Measurements from ENCODE around the gene GZMA. TPM values are rescaled to one million over a fixed set of nuclear protein-coding genes. Genes with fewer than 3 reads are reported as not detected.
A peak's percentile ranks its signal among the peaks of the same experiment; 100 is the strongest.
"Not testable (repeated sequence)": the region's sequence is repeated elsewhere in the genome, so short reads cannot be mapped to it uniquely, and the experiment has no call there.

Gene GZMA
- total and polyA plus RNA-seq, 3 experiments from 2014 or later = 13.3 to 1,138 (median 15.1) TPM

DNA sequence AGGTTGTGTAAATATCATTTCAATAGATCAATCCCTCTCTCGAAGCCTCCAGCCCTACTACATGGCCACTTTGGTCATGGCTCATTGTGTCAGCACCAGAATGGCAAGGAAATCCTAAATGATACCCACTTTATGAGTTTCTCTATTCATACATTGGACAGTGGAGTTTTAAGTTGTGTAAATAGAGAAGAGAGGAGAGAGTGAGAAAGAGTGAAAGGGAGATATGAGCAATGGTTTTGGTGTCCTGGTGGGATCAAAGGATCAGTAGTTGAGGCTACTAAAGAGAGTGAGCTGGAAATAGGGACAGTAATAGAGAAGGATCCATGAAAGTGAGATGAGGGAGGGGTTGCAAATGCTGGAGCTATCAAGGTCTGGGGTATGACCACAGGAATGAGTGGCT, 31.5 kb upstream of the GZMA start:
- Histone ChIP-seq H3K27me3 (ENCODE audit: insufficient read depth, low read length, poor library complexity, severe bottlenecking) (no peaks in the 10 kb centered on the region), H3K4me3 (ENCODE audit: low read length) (no peak overlapping the region), H3K27ac (ENCODE audit: low read depth, low read length) (no peak overlapping the region), H3K9me3 (ENCODE audit: low read length) (no peaks in the 10 kb centered on the region), H3K4me1 (ENCODE audit: insufficient read depth, low read length) (peaks cover 34% of the 10 kb centered on the region), H3K36me3 (ENCODE audit: insufficient read depth, low read length) (no peaks in the 10 kb centered on the region)
- H3K27ac Mint-ChIP-seq = peak overlapping the region in 3 of 8 donors; percentile 12 to 21 (median 14)
- H3K4me3 Mint-ChIP-seq = peak overlapping the region in 1 of 7 donors; percentile 1
- H3K9me3 Mint-ChIP-seq = peaks cover 0 to 2% (median 0%) of the 10 kb centered on the region in 5 donors
- POLR2A ChIA-PET = no interaction called here
- H3K36me3 Mint-ChIP-seq = peaks cover 0 to 9% (median 5%) of the 10 kb centered on the region in 3 donors
- H3K4me1 Mint-ChIP-seq = peaks cover 43 to 65% (median 64%) of the 10 kb centered on the region in 3 donors
- CTCF ChIA-PET = interaction anchor here (0.7 to 1.6 kb wide), 2 partner anchors 9 to 34 kb away, joined by 3 read pairs; no protein-coding TSS in a partner anchor
- DNase-seq = no peak
- H3K27me3 Mint-ChIP-seq = no peaks in the 10 kb centered on the region

DNA sequence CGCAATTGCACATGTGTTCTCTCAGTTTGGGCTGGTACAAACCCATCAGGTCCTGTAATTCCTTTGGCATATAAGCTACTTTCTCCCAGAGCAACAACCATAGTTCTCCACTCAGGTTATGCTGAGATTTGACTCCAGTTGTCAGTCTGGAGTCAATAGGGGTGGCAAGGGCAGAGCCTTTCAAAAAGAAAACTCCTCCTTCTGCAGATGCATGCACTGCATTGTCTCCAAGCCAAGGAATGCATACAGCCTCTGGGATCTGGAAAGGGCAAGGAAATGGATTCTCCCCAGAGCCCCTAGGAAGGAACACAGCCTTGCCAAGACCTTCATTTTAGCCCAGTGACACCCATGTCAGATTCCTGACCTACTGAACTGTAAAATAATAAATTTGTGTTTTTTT, 31.0 kb upstream of the GZMA start:
- no peak overlapping the region for H3K4me3 ChIP-seq (ENCODE audit: low read length)
- DNase-seq = no peak
- POLR2A ChIA-PET = no interaction called here
- peaks cover 0 to 2% (median 0%) of the 10 kb centered on the region in 5 donors for H3K9me3 Mint-ChIP-seq
- CTCF ChIA-PET = interaction anchor here (1.6 to 2.1 kb wide), 2 partner anchors 9 to 34 kb away, joined by 3 to 5 read pairs; no protein-coding TSS in a partner anchor
- no peaks in the 10 kb centered on the region for H3K9me3 ChIP-seq (ENCODE audit: low read length)
- H3K4me3 Mint-ChIP-seq = no peak overlapping the region
- H3K27me3 ChIP-seq (ENCODE audit: insufficient read depth, low read length, poor library complexity, severe bottlenecking) = no peaks in the 10 kb centered on the region
- H3K27ac Mint-ChIP-seq = peak overlapping the region in 1 of 8 donors; percentile 12
- H3K4me1 Mint-ChIP-seq = peaks cover 43 to 61% (median 60%) of the 10 kb centered on the region in 3 donors
- H3K27ac ChIP-seq (ENCODE audit: low read depth, low read length) = no peak overlapping the region
- H3K27me3 Mint-ChIP-seq = no peaks in the 10 kb centered on the region
- H3K36me3 ChIP-seq (ENCODE audit: insufficient read depth, low read length) = no peaks in the 10 kb centered on the region
- H3K36me3 Mint-ChIP-seq = peaks cover 0 to 9% (median 5%) of the 10 kb centered on the region in 3 donors
- H3K4me1 ChIP-seq (ENCODE audit: insufficient read depth, low read length) = peaks cover 34% of the 10 kb centered on the region

DNA sequence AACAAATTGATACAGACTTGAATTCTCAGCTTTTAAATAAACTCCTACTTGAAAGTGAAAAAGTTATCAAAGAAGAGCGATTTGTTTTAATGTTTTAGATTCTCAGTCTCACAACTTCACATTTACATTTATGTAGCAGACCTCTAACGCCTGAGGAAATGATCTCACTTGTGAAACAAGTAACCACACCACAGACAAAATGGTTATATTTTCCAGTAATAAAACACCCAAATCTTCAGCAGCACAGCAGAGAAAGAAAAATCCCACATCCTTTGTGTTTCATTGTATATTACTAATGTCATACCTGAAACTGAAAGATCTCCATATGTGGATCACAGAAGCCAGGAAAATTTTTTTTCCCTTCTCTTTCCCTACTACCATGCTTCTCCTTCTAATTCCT, 29.8 kb upstream of the GZMA start:
- no peak overlapping the region for H3K27ac ChIP-seq (ENCODE audit: low read depth, low read length)
- CTCF ChIA-PET = interaction anchor here (2.1 kb wide), 1 partner anchor 11 kb away, joined by 5 read pairs; no protein-coding TSS in a partner anchor
- peaks cover 0 to 3% (median 0%) of the 10 kb centered on the region in 3 donors for H3K36me3 Mint-ChIP-seq

DNA sequence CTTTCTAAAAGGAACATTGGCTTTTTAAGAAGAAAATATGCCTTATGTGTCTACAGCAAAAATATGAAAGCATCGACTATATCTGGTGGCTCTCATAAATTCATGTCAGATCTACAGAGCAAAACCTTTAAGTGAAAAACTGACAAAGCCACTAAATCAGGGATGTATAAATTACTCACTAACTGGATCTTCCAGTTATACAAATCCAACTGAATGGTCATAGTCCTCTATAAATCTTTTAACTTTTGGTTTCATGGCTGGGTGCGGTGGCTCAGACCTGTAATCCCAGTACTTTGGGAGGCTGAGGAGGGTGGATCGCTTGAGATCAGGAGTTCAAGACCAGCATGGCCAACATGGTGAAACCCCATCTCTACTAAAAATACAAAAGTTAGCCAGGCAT, 29.2 kb upstream of the GZMA start:
- ChIA-PET POLR2A (no interaction called here), CTCF (interaction anchor here (1.0 to 2.1 kb wide), 2 partner anchors 11 to 13 kb away, joined by 3 to 5 read pairs; no protein-coding TSS in a partner anchor)

More for the DNA sequence above, 29.8 kb upstream of the GZMA start:
- H3K27me3 Mint-ChIP-seq = no peaks in the 10 kb centered on the region
- no peaks in the 10 kb centered on the region for H3K27me3 ChIP-seq (ENCODE audit: insufficient read depth, low read length, poor library complexity, severe bottlenecking)
- peaks cover 0 to 2% (median 0%) of the 10 kb centered on the region in 5 donors for H3K9me3 Mint-ChIP-seq
- H3K36me3 ChIP-seq (ENCODE audit: insufficient read depth, low read length) = no peaks in the 10 kb centered on the region
- peaks cover 36 to 51% (median 50%) of the 10 kb centered on the region in 3 donors for H3K4me1 Mint-ChIP-seq
- H3K27ac Mint-ChIP-seq = peak overlapping the region in 7 of 8 donors; percentile 43 to 88 (median 80)
- DNase-seq = peak in 2 of 5 donors; percentile 45 to 60
- peaks cover 34% of the 10 kb centered on the region for H3K4me1 ChIP-seq (ENCODE audit: insufficient read depth, low read length)
- POLR2A ChIA-PET = interaction anchor here (1.3 kb wide), 1 partner anchor 11 kb away, joined by 6 read pairs; no protein-coding TSS in a partner anchor
- peak overlapping the region; percentile 3 to 78 (median 66) for H3K4me3 Mint-ChIP-seq
- peak overlapping the region; percentile 14 for H3K4me3 ChIP-seq (ENCODE audit: low read length)
- no peaks in the 10 kb centered on the region for H3K9me3 ChIP-seq (ENCODE audit: low read length)

DNA sequence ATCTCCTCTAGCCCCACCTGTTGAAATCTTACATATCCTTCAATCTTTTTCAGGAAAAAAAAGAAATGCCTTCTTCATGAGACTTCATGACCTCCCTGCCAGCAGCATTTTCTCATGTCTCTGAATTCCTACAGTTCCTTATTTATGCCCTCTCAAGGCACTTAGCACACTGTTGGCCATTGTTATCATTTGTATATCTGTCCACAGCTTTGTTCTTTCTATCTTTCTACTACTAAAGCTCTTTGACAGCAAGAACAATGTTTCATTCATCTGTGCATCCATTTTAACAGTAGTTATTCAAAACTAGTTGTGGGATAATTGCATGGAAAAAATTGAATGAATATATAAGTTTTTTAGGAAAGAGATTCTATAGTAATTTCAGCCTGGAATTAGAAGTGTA, 20.9 kb upstream of the GZMA start:
- no peak for DNase-seq
- Mint-ChIP-seq H3K4me3 (no peak overlapping the region), H3K27me3 (no peaks in the 10 kb centered on the region), H3K9me3 (peaks cover 0 to 9% (median 3%) of the 10 kb centered on the region in 5 donors), H3K27ac (no peak overlapping the region), H3K36me3 (peaks cover 0 to 19% (median 2%) of the 10 kb centered on the region in 3 donors), H3K4me1 (peaks cover 6 to 13% (median 7%) of the 10 kb centered on the region in 3 donors)
- Histone ChIP-seq H3K4me3 (ENCODE audit: low read length) (no peak overlapping the region), H3K27me3 (ENCODE audit: insufficient read depth, low read length, poor library complexity, severe bottlenecking) (no peaks in the 10 kb centered on the region), H3K27ac (ENCODE audit: low read depth, low read length) (no peak overlapping the region), H3K9me3 (ENCODE audit: low read length) (no peaks in the 10 kb centered on the region), H3K36me3 (ENCODE audit: insufficient read depth, low read length) (no peaks in the 10 kb centered on the region), H3K4me1 (ENCODE audit: insufficient read depth, low read length) (no peaks in the 10 kb centered on the region)
- POLR2A ChIA-PET = no interaction called here
- CTCF ChIA-PET = interaction anchor here (1.2 kb wide), 1 partner anchor 60 kb away, joined by 3 read pairs; no protein-coding TSS in a partner anchor

More for the DNA sequence above, 29.2 kb upstream of the GZMA start:
- peak overlapping the region; percentile 15 to 88 (median 72) for H3K27ac Mint-ChIP-seq
- Histone ChIP-seq H3K9me3 (ENCODE audit: low read length) (no peaks in the 10 kb centered on the region), H3K27ac (ENCODE audit: low read depth, low read length) (no peak overlapping the region), H3K27me3 (ENCODE audit: insufficient read depth, low read length, poor library complexity, severe bottlenecking) (no peaks in the 10 kb centered on the region), H3K4me1 (ENCODE audit: insufficient read depth, low read length) (peaks cover 34% of the 10 kb centered on the region), H3K36me3 (ENCODE audit: insufficient read depth, low read length) (no peaks in the 10 kb centered on the region), H3K4me3 (ENCODE audit: low read length) (peak overlapping the region; percentile 14)
- no peaks in the 10 kb centered on the region for H3K27me3 Mint-ChIP-seq
- peaks cover 36 to 51% (median 50%) of the 10 kb centered on the region in 3 donors for H3K4me1 Mint-ChIP-seq
- H3K36me3 Mint-ChIP-seq = peaks cover 0 to 7% (median 0%) of the 10 kb centered on the region in 3 donors
- no peak for DNase-seq
- H3K4me3 Mint-ChIP-seq = peak overlapping the region; percentile 3 to 78 (median 63)
- peaks cover 0 to 2% (median 0%) of the 10 kb centered on the region in 5 donors for H3K9me3 Mint-ChIP-seq

DNA sequence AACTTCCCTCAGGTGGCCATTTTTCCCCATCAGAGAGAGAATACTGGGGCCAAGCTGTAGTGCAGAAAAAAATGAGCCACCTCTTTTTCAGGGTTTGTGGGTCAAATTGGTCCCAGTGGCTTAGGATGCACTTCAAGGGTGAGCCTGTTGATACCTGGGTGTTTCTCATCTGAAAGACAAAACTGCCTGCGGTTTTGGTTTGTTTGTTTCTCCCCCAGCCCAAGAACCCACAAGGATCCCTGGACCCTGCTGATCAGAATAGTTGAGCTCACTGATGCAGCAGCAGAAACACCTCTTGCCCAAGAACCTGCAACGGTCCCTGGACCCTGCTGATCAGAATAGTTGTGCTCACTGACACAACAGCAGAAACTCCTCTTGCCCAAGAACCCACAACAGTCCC, 13.1 kb upstream of the GZMA start:
- H3K4me3 ChIP-seq (ENCODE audit: low read length); H3K27ac ChIP-seq (ENCODE audit: low read depth, low read length); DNase-seq; H3K27me3 ChIP-seq (ENCODE audit: insufficient read depth, low read length, poor library complexity, severe bottlenecking); H3K9me3 ChIP-seq (ENCODE audit: low read length); CTCF ChIA-PET; H3K9me3 Mint-ChIP-seq; H3K27me3 Mint-ChIP-seq; H3K36me3 ChIP-seq (ENCODE audit: insufficient read depth, low read length); H3K4me1 ChIP-seq (ENCODE audit: insufficient read depth, low read length): not testable (repeated sequence)
- POLR2A ChIA-PET = interaction anchor here (0.7 kb wide), 1 partner anchor 26 kb away, joined by 3 read pairs; no protein-coding TSS in a partner anchor
- peak overlapping the region in 1 of 7 donors; percentile 32 for H3K4me3 Mint-ChIP-seq
- peak overlapping the region in 2 of 8 donors; percentile 24 to 76 for H3K27ac Mint-ChIP-seq
- H3K4me1 Mint-ChIP-seq = peaks cover 29 to 43% (median 40%) of the 10 kb centered on the region in 3 donors
- H3K36me3 Mint-ChIP-seq = peaks cover 0 to 25% (median 6%) of the 10 kb centered on the region in 3 donors

DNA sequence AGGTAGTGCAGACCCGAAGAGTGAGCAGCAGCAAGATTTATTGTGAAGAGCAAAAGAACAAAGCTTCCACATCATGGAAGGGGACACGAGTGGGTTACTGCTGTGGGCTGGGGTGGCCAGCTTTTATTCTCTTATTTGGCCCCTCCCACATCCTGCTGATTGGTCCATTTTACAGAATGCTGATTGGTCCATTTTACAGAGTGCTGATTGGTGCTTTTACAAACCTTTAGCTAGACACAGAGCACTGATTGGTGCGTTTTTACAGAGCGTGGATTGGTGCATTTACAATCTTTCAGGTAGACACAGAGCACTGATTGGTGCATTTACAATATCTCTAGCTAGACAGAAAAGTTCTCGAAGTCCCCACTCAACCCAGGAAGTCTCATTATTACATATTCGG, 11.4 kb upstream of the GZMA start:
- H3K36me3 ChIP-seq (ENCODE audit: insufficient read depth, low read length); H3K9me3 ChIP-seq (ENCODE audit: low read length); H3K27ac ChIP-seq (ENCODE audit: low read depth, low read length); H3K27me3 ChIP-seq (ENCODE audit: insufficient read depth, low read length, poor library complexity, severe bottlenecking); H3K4me3 Mint-ChIP-seq; POLR2A ChIA-PET; H3K27ac Mint-ChIP-seq; H3K27me3 Mint-ChIP-seq; DNase-seq; H3K4me3 ChIP-seq (ENCODE audit: low read length): not testable (repeated sequence)
- CTCF ChIA-PET = interaction anchor here (0.6 to 1.6 kb wide), 3 partner anchors 21 to 411 kb away, joined by 3 read pairs; no protein-coding TSS in a partner anchor
- peaks cover 47 to 59% (median 57%) of the 10 kb centered on the region in 3 donors for H3K4me1 Mint-ChIP-seq
- H3K9me3 Mint-ChIP-seq = peaks cover 0 to 10% (median 1%) of the 10 kb centered on the region in 5 donors
- H3K36me3 Mint-ChIP-seq = peaks cover 0 to 30% (median 6%) of the 10 kb centered on the region in 3 donors
- H3K4me1 ChIP-seq (ENCODE audit: insufficient read depth, low read length) = peaks cover 26% of the 10 kb centered on the region

DNA sequence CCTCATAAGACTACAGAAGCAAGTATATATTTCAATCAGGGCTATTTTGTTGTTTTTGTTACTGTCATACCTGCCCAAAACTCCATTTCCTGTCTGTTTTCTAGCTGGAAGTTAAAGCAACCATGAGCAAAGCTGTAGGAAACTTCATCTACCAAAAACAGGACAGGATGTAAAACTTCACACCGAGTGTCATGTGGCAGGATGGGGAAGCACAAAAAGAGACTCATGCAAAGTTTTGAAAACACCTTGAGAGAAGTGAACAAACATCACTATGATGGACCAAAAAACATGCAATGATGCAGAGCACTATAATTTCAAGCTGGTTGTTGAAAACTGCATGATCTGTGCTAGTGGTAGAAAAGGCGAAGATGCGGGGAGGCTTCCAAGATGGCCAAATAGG, 6.3 kb upstream of the GZMA start:
- Mint-ChIP-seq H3K4me1 (peaks cover 77 to 85% (median 82%) of the 10 kb centered on the region in 3 donors), H3K9me3 (peaks cover 5 to 52% (median 33%) of the 10 kb centered on the region in 5 donors), H3K27ac (peak overlapping the region; percentile 82 to 97 (median 88)), H3K36me3 (peaks cover 7 to 57% (median 13%) of the 10 kb centered on the region in 3 donors), H3K4me3 (peak overlapping the region; percentile 68 to 87 (median 71)), H3K27me3 (no peaks in the 10 kb centered on the region)
- H3K9me3 ChIP-seq (ENCODE audit: low read length) = no peaks in the 10 kb centered on the region
- H3K36me3 ChIP-seq (ENCODE audit: insufficient read depth, low read length) = no peaks in the 10 kb centered on the region
- ChIA-PET POLR2A (interaction anchor here (0.9 to 1.6 kb wide), 6 partner anchors 9 to 74 kb away, joined by 3 to 6 read pairs (median 4); no protein-coding TSS in a partner anchor), CTCF (interaction anchor here (1.0 to 2.6 kb wide), 6 partner anchors 11 to 193 kb away, joined by 3 to 12 read pairs (median 6); partner anchors contain the start of gene GZMK)
- no peak overlapping the region for H3K27ac ChIP-seq (ENCODE audit: low read depth, low read length)
- peak in 3 of 5 donors; percentile 29 to 54 (median 39) for DNase-seq
- H3K4me1 ChIP-seq (ENCODE audit: insufficient read depth, low read length) = peaks cover 53% of the 10 kb centered on the region
- H3K4me3 ChIP-seq (ENCODE audit: low read length) = peak overlapping the region; percentile 9
- no peaks in the 10 kb centered on the region for H3K27me3 ChIP-seq (ENCODE audit: insufficient read depth, low read length, poor library complexity, severe bottlenecking)
